Kidney epithelial cell (primary cell): ENCODE data around the gene TUBGCP5. TPM values are rescaled to one million over a fixed set of nuclear protein-coding genes. Genes with fewer than 3 reads are reported as not detected.
"Not testable (repeated sequence)": the region's sequence is repeated elsewhere in the genome, so short reads cannot be mapped to it uniquely, and the experiment has no call there.

Experiments used
- DNase-seq: peaks from one replicate; pipeline ENCODE4 v3.0.0-alpha.2; 2010; ENCODE audit warnings: low read depth
- H3K27me3 ChIP-seq: 2 replicates; pipeline ENCODE4 v1.6.0; 2011; ENCODE audit warnings: low read length; ENCODE audit not compliant: control insufficient read depth, insufficient read depth
- H3K36me3 ChIP-seq: 2 replicates; pipeline ENCODE4 v1.5.1; 2011; ENCODE audit warnings: low read length; ENCODE audit not compliant: control insufficient read depth, insufficient read depth
- H3K4me3 ChIP-seq: 2 replicates; pipeline ENCODE4 v1.5.1; 2011; ENCODE audit warnings: low read depth, mild to moderate bottlenecking, control low read depth, low read length
- total RNA-seq: library from RNA; depleted of rRNA; stranded (reverse); fragments of >200 nt; gene quantifications from 2 replicates; pipeline ENCODE4 v1.2.3, GENCODE V29; 2015
- TF ChIP-seq, protein P1 (sequence below): IDR thresholded peaks from 2 replicates; pipeline ENCODE4 v1.5.1; 2011; ENCODE audit warnings: mild to moderate bottlenecking, moderate library complexity, low read length, control low read depth, inconsistent platforms; ENCODE audit not compliant: insufficient read depth, poor library complexity, severe bottlenecking

The TUBGCP5 gene
- total RNA-seq, 1 donor from 2014 or later: 12.1 TPM

DNA sequence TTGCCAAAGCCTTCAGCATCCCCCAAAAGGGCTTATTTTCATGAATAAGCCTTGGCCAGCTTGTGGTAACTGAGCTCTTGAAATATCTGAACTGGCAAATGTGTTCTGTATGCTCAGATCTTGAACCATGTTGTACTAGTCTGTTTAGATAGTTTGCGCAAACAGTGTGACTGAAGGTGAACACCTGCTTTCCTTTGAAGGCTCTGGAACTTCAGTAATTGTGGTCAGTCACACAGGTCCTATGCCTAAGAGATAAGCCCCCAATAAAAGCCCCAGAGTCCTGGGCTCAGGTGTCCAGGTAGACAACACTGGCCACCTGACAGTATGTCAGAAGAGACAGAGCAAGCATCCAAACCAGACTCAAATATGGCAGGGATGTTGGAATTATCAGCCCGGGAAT, 5.4 kb downstream of the TUBGCP5 start:
- DNase-seq: no peak
- no peak overlapping the region for H3K4me3 ChIP-seq
- no peaks in the 10 kb centered on the region for H3K27me3 ChIP-seq
- peaks cover 3% of the 10 kb centered on the region for H3K36me3 ChIP-seq
- TF ChIP-seq, protein P1, sequence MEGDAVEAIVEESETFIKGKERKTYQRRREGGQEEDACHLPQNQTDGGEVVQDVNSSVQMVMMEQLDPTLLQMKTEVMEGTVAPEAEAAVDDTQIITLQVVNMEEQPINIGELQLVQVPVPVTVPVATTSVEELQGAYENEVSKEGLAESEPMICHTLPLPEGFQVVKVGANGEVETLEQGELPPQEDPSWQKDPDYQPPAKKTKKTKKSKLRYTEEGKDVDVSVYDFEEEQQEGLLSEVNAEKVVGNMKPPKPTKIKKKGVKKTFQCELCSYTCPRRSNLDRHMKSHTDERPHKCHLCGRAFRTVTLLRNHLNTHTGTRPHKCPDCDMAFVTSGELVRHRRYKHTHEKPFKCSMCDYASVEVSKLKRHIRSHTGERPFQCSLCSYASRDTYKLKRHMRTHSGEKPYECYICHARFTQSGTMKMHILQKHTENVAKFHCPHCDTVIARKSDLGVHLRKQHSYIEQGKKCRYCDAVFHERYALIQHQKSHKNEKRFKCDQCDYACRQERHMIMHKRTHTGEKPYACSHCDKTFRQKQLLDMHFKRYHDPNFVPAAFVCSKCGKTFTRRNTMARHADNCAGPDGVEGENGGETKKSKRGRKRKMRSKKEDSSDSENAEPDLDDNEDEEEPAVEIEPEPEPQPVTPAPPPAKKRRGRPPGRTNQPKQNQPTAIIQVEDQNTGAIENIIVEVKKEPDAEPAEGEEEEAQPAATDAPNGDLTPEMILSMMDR: no peak

DNA sequence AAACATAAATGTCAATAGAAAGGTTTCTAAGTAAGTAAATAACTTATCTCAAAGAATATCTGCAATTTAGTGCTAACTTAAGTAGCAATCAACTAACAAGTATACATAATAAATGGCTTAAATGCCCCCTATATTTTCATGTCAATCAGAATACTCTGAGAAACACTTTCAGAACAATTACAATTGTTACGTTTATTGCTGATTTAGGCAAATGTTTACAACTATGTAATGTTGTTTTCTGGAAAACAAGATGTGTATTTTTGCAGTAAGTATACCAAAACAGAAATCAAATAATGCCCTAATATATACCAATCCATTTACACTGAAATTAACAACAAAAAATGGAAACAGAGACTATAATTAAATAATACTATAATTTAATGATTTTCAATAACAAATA, 13.2 kb downstream of the TUBGCP5 start:
- Histone ChIP-seq H3K36me3 (peaks cover 1% of the 10 kb centered on the region), H3K4me3 (no peak overlapping the region), H3K27me3 (no peaks in the 10 kb centered on the region)
- DNase-seq: no peak
- TF ChIP-seq, protein P1: no peak

DNA sequence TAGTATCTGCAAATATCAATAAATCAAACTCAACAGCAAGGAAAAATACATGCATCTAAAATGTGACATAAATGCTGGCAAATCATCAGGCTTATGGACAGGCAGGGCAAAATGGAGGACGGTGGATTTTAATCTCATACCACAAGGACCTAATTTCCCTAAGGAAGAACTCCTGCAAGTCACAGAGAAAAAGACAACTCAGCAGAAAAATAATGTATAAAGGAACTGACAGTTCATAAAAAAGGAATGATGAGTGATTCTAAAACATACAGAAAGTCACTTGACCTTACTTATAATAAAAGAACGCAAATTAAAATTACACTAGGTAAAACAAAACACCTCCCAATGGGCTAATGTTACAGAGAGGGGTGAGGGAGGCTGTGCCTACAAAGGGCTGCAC, 17.2 kb downstream of the TUBGCP5 start:
- peaks cover 1% of the 10 kb centered on the region for H3K36me3 ChIP-seq

DNA sequence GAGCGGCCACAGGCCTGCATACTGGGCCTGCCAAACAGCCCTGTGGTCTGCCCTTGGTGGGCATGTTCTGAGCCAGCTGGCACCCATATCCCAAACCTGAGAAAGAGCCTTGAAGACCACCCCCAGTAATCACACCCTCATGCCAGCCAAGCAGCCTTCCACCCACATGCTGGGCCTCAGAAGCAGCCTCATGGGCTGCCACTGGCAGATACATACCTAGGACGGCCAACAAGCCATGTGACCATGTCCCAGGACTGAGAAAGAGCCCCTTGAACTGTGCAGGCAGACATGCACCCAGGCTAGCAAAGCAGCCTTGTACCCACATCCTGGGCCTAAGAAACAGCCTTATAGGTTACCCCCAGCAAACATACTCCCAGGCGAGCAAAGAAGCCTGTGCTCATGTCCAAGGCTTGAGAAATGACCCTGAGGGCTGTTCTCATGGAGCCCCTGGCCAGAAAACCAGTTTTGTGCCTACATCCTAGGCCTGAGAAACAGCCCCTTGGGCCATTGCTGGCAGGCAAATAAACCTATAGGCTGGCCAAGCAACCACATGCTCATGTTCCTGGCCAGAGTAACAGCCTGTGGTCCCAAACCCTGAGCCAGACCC, 24.9 kb downstream of the TUBGCP5 start:
- Histone ChIP-seq H3K4me3 (no peak overlapping the region), H3K36me3 (peaks cover 3% of the 10 kb centered on the region), H3K27me3 (no peaks in the 10 kb centered on the region)
- DNase-seq: no peak
- TF ChIP-seq, protein P1: no peak

More for the DNA sequence above, 17.2 kb downstream of the TUBGCP5 start:
- Histone ChIP-seq H3K4me3 (no peak overlapping the region), H3K27me3 (no peaks in the 10 kb centered on the region)
- no peak for DNase-seq
- TF ChIP-seq, protein P1: no peak

DNA sequence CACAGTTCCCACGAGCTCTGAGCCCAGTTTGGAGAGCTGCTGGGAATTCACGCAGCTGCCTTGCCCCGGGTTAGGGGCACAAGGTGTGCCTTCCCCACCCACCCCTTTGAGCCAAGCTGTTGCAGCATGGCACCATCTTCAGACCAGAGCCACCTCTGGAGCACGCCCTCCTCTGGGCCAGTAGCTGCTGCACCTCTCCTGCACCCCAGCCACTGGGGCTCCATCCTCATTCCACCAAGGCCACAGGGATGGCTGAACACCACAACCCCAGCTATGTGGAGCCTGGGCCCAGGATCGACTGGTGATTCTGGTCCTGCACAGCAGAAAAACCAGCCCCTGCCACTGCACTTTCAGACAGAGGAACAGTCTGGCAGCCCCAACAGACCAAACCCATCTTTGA, 25.7 kb downstream of the TUBGCP5 start:
- Histone ChIP-seq H3K36me3 (peaks cover 2% of the 10 kb centered on the region), H3K4me3 (no peak overlapping the region), H3K27me3 (no peaks in the 10 kb centered on the region)
- TF ChIP-seq, protein P1: no peak
- no peak for DNase-seq

DNA sequence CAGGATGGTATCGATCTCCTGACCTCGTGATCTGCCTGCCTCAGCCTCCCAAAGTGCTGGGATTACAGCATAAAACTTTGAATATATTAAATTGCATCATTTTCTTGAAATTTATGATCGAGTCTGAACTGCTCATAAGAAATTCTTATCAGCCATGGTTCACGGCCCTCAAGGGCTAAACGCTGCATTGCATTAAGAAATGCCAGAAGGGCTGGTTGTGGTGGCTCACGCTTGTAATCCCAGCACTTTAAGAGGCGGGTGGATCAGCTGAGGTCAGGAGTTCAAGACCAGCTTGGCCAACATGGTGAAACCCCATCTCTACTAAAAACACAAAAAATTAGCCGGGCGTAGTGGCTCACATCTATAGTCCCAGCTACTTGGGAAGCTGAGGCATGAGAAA, 26.8 kb downstream of the TUBGCP5 start:
- not testable (repeated sequence) for H3K27me3 ChIP-seq, DNase-seq, H3K36me3 ChIP-seq, H3K4me3 ChIP-seq
